GM21528 (cell line): ENCODE measurements around the gene ESPL1.

Experiments
- ATAC-seq: cut with Tn5 transposase; IDR thresholded peaks from one replicate; pipeline ENCODE4 v1.9.1; 2021; ENCODE audit warnings: mild to moderate bottlenecking, moderate library complexity; ENCODE audit not compliant: unreplicated experiment, low FRiP score

ESPL1 gene

DNA sequence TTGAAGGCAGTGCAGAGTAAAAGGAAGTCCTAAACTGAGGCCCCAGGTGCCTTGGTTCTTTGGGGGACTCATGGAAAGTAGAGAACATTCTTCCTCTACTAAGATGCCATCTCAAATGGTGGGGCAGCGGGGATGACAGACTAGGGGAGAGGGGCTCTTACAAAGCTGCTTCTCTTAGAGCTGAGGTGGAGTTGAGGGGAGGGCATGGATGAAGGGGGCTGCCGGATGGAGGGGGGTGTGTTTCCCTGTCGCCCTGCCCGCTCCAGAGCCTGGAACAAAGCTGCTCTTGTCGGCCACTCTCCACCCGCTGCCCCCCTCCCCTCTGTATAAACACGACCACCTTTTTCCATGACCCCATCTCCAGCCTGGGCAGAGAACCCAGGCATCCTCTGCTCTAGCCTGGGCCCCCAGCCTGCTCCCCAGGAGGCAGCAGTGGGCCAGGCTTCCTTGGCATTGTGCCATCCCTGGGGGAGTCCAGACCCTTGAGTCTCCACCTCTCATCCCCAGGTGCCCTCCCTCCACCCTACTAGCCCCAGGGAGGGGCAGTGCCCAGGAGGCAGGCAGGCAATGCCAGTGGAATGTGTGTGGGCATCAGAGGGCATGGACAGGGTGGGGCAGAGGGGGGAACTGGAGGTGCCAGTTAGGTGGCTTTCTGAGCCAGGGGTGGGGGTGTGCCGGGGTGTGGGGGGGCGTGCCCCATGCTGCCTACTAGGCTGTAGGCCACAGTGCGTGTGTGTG lies 37.8 kb upstream of the ESPL1 start:
- ATAC-seq = no peak

DNA sequence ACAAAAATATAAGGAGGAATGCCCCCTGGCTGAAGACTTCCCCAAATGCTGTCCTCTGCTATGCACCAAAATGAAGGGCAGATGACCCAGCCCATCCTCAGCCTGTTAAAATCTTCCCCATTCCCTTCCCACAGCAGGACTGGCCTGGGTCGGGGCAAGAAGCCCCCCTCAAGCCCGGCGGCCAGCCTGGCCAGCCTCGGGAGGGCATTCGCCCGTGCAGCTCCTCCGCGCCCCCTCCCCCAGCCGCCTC lies 36.5 kb upstream of the ESPL1 start:
- ATAC-seq = no peak

DNA sequence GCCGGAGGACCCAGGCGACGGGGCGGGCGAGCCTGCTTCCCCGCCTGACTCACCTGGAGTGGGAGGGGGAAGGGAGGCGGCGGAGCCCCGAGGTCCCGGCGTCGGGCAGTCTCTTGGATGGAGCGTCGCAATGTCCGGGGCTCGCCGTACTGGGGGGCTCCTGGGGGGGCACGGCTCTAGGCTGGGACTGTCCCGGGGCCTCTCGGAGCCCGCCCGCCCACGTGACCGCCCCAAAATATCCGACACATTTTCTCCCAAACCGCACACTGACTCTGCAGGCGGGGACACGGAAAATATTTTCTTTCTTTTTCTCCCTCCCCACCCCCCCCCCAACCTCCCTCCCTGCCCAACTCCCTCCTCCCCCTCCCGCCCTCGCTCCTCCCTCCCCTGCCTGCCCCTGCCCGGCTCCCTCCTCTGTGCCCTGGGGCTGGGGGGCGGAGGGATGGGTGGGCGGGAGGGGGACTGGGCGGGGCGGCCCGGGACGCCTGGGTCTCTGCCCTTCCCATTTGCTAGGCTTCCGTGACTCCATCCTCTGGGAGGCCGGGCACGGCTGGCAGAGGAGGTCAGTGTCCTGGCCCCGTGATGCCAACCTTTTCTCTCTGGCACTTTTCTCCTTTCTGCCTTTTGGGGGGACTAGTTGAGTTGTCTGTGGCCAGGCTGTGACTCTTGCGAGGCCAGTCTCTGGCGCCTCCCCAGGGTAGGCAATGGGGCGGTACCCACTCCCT lies 36.0 kb upstream of the ESPL1 start, which contains the start of gene RARG:
RARG (minus strand) TSS at position 289 of the 725 bp plus-strand sequence. CDS start 4,664 bp downstream, outside the sequence.
- no peak for ATAC-seq

DNA sequence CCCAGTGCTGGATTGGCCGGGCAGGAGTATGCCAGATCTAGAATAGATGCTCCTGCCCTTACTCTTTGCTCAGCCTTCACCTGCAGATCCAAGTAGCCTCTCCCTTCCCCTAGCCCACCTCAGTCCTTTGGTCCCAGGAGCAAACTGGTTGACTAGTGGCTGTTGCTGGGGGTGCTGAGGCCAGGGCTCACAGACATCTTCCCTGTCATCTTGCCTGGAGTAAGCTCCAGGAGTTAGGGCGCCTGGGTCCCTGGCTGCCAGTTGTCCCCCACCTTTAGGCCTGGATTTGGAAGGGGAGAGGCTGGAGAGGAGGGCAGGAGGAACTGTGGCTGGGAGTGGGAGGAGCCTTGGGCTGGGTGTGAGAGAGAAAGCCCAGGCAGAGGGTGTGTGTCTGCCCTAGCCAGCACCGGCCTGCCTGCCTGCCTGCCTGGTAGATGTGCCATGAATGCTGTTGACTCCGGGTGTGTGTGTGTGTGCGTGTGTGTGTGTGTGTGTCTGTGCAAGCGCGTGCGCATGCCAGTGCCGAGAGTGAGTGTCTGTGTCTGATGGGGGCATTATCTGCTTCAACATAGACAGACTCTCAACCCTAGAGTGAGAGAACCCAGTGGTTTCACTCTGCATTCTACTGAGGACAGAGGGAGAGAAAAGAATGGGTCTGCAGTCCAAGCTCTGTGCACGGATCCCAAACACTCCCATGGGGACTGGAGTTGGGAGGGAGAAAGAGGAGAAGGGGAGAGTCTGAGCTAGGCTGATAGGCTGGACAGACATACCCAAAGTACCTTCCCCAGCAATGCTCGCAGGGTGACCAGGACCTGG lies 35.2 kb upstream of the ESPL1 start:
- no peak for ATAC-seq

DNA sequence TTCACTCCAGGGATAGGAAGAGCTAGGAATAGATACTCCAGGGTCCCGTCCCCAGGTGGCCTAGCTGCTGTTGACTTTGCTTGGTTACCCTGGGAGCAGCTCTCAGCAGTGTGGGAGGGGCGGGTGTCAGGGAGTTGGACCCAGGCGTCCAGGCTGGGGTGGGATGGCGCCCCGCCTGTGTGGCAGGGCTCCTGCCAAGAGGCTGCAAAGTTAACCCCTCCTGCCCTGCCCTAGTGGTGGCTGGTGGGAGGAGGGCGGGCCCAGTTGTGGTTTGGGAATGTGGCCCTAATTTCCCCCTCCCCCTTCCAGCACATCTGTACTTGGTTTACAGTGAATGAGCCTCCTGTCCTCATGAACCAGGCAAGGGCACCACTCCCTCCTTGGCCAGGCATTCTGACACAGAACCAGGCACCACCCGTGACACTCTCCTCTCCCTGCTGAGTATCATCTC lies 34.4 kb upstream of the ESPL1 start:
- no peak for ATAC-seq

DNA sequence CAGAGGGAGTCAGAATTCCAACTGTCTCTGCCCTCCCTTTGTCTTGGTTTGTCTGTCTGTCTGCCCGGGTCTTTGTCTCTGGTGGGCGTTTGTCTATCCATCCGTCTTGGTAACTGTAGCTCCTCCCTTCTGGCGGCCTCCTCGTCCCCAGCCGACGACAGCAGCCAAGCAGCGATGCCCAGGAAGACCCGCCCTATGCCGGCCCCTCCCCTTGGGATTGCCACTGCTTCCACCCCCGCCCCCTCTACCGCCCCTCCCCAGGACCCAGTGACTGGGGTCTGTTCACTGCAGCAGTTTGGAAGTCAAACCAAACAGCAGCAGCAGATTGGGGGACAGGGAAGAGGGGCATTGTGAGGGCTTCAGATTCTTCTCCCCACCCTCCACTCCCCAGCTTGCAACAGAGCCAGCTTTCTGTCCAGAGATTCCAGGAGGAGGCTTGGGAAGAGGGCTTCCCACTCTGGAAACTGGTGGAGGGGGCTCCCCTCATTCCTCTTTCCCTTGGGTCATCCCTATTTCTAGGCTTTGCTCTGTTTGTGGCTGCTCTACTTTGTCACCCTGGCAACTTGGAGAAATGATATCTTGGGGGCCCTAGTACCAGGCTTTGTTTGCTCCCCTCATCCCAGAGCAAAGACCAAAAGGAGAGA lies 33.7 kb upstream of the ESPL1 start:
- ATAC-seq = no peak

DNA sequence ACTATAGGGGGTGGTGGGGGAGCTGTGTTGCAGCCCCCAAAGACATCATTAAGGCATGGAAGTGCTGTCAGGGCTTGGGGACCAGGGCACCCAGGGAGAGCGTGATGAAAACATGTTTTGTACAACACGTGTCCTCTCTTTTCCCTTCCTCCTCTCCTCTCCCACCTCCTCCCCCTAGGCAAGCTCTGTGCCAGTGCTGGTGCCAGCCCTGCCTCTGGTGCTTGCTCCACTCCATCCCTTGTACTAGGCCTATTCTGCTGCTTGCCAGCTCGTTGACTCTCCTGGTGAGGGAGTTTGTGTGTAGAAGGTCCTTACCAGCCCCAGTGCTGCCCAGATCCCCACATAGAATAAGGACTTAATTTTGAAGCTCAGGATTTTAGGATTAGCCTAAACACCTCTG lies 32.9 kb upstream of the ESPL1 start:
- ATAC-seq = no peak

DNA sequence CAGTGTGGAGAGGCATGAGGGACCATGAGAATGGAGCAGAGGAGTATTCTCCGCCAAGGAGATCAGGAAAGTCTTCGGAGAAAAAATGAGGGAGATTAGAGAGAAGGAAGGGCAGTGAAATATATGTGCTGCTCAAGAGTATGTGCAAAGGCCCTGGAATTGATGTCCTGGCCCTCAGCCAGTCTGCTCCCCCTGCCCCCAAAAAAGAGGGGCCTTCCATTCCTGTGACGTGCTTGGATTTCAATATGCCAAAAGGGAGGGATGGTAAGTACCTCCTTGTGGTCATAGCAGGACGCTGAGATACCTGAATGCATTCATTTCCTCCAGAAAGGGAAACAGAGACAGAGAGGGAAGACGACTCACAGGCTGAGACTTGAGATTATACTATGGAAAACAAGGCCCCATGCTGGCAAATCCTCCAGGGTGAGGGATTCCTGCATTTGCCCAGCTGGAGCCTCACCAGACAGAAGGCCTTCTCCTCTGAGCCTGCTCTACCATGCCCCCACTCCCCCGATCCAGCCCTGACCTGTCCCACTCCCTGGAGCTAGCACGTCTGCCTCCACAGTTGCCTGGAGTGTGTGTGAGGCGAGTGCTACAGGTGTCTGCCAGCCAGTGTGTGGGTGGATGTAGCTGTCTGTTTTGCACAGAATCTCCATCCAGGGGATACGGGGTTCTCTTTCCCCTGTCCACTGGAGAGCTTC lies 32.2 kb upstream of the ESPL1 start:
- no peak for ATAC-seq

DNA sequence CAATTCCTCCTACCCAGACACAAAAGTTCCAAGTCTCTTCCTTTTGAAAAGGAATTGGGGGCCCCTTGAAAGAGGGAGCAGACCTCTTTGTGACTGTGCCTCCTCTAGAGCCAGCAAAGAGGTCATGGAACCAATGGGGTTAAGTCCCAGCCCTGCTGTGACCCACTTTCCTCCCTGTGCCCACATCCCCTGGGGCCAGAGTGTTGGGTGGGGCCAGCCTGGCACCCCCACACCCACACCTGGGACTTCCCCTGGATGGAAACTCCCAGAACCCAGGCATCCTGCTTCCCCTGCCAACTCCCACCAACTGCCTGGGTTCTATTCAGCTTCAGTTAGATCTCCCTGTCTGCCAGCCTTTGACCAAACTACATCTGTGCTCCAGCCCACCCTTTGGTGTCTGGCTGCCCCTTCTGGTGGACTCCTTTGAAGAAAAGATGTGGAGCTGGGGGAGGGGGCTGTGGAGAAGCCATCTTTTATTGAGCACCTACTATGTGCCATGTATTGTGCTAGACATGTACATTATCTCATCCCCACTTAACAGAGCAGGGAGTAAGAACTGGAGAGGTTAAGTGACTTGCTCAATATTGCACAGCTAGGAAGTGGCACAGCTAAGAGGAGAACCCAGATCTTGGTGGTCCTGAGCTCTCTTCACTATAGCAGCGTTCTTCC lies 31.5 kb upstream of the ESPL1 start:
- no peak for ATAC-seq

DNA sequence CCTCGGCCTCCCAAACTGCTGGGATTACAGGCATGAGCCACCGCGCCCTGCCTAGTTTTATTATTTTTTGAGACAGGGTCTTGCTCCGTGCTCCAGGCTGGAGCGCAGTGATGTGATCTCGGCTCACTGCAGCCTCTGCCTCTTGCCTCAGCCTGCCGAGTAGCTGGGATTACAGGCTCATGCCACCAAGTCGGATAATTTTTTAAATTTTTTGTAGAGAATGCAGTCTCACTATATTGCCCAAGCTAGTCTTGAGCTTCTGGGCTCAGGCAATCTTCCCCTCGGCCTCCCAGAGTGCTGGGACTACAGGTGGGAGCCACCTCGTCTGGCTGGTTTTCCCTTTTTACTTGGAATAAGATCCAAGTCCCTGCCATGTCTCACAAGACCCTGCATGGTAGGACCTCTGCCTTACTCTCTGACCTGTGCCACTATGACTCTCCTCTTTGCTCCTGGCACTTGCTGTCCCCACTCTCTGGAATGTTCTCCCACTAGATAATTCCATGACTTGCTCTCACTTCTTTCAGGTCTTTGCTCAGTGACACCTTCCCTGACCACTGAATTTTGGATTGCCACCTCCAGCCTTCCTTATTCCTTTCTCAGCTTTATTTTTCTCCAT lies 28.3 kb upstream of the ESPL1 start:
- ATAC-seq = no peak

DNA sequence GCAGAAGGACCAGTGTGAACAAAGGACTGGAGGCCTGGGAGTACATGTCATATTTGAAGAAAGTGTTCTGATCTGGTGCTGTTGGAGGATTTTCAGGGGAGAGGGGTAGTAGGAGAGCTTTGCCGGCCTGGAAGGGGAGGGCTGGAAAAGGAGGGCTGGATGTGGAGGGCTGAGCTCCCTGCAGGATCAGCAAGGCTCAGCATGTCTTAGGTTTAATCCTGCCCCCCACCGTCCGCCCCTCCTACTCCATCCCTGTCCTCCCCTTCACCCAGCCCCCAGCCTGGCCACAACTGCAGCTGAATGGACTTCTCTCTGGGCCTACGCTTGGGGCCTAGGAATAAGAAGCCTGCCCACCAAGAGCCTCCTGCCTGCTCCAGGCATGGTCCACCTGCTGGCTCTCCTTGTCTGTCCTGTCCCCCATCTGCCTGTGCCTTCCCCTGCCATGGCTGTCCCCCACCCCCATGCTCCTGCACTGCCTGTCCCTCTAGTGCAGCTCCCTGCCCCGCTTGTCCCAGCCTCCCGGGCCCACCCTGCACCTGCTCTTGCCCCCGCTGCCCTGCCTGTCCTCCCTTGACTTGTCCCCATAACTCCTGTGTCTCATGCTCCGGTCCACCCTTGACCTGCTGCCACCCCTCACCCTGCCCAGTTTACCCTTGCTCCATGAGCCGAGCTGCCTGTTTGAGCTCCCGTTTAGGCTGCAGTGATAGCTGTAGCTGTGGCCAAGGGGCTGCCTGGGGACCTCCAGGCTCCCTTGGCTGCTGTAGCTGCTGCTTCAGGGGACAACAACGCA lies 26.3 kb upstream of the ESPL1 start:
- no peak for ATAC-seq

DNA sequence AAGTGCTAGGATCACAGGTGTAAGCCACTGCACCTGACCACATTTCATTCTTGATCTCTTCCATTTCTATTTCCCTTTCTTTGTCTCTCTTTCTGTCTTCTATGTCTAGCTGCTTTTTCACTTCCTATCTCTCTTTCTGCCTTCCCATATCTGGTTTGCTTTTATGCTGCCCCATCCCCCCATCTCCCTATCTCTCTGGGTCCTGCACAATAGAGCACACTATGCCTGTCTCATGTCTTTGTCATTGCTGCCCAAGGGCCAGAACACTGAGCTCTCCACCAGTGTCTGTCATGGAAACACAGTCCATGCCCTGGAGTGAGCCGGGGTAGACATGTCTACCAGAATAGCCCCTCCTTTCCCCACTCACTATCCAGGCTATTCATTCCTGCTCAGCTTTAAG lies 23.8 kb upstream of the ESPL1 start:
- no peak for ATAC-seq

DNA sequence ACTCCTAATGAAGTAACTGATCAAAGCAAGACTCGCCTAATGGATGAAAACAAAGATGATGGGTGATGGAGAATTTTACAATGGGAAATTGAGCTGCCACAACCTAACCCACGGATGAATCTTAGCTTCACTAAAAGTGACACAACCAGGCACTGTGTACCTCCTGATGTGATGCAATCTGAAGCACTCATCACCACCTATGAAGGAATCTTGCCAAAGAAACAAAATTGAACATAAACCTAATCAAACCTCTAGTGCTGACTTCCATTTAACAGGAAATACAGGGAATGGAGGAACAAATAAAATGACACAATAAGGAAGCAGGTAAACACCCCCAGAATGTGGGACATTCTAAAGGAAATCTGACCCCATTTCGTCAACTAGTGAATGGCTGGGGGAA lies 22.8 kb upstream of the ESPL1 start:
- no peak for ATAC-seq

DNA sequence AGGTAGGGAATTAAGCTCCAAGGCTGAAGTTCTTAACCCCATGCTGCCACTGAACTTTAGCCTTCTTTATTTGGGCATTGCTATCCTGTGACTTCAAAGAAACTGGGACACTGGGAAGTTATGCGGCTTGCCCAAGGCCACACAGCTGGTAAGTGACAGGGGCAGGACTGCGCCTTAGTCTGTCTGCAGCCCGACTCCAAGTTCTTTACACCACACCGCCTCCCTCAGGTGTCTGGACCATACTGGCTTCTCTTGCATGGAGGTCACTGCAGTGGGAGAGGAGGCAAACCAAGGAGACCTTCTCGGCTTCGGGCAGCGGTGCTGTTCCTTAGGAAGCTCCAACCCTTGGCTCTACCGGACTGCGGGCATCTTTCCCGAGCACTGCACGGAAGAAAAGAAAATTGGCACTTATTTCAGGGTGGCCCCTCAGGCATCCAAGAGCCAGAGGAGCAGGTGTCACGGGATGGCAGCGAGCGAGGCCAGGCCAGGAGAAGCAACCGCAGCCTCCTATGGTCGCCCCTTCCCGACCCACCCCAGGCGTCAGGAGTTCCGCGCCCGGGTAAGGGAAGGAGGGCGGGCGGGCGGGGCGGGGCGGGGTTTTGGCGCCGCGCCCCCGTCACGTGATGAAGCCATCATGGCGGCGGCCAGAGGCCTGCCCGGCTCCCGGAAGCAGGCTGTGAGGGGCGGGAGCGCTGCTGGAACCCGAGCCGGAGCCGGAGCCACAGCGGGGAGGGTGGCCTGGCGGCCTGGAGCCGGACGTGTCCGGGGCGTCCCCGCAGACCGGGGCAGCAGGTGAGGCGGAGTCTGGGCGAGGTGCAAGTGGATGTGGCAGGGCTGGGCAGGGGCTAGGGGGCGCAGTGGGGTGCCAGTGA lies 16.4 kb upstream of the ESPL1 start:
- ATAC-seq = peak; percentile 66

DNA sequence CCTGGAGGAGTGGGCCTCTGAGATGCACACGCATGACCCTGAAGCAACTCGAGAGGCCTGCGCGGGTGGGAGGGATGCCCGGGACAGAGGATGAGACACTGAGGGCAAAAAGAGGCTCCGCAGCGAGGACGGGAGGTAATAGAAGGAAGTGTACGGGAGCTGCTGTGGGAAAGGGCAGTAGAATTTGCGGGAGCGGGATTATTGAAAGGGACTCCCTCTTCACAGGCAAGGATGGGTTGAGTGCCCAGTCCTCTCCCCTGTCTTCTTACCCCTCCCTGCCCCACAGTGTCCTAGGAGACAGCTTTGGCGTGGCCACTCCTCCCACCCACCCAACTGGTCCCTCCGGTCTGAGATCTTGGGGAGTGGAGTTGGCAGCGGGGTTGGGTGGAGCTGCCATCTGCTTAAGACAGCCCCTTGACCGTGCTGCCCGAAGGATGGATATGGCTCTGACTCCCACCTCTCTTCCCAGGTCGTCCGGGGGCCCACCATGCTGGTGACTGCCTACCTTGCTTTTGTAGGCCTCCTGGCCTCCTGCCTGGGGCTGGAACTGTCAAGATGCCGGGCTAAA lies 15.7 kb upstream of the ESPL1 start:
- no peak for ATAC-seq

DNA sequence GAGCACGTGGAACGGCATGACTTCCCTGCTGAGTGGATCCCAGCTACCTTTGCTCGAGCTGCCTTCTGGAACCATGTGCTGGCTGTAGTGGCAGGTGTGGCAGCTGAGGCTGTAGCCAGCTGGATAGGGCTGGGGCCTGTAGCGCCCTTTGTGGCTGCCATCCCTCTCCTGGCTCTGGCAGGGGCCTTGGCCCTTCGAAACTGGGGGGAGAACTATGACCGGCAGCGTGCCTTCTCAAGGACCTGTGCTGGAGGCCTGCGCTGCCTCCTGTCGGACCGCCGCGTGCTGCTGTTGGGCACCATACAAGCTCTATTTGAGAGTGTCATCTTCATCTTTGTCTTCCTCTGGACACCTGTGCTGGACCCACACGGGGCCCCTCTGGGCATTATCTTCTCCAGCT lies 14.8 kb upstream of the ESPL1 start:
- ATAC-seq = no peak

DNA sequence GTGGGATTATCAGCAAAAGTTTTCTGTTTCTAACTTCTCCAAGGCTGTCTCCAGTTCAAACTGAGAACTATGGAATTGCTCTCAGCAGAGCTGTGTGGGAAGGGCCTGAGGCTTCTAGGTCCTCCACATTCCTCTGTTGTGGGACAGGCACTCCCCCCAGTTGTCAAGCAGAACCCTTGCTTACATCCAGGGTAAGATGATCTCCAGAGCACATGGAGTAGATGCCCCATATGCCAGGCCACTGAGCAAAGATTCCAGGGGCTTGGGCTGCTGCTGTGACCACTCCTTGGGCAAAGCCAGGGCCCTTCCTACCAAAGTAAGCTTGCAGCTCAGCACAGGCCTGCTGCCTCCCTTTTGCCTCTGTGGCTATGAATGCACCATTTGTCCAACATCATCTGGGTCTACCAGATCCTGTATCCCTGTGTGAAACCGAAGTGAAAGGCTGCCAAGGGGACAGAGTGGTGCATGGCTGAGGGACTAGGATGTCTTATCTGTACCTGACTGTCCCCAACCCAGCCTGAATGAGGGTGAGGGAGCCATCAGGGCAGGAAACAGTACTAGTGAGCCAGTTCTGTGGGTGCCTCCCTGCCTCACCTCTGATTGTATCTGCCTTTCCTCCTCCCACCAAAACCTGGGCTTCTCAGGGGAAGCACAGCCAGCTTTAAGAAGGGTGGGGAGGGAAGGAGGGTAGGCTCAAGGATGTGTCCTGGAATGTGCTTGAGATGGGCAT lies 13.1 kb upstream of the ESPL1 start:
- ATAC-seq = no peak
